Neutrophil (primary cell): ENCODE results near the gene ITM2B.

Experiments used
- H3K27ac ChIP-seq: fragments of 200-600 bp; sonication (generic); 2 replicates; pipeline ENCODE4 v1.5.1; 2016; ENCODE audit warnings: mild to moderate bottlenecking, moderate library complexity
- H3K27me3 ChIP-seq: fragments of 200-600 bp; sonication (generic); 2 replicates; pipeline ENCODE4 v1.6.0; 2016; ENCODE audit warnings: mild to moderate bottlenecking
- H3K36me3 ChIP-seq: fragments of 200-600 bp; sonication (generic); 2 replicates; pipeline ENCODE4 v1.5.1; 2017
- H3K4me1 ChIP-seq, 2 experiments: fragments of 200-600 bp in 1 of 2; sonication (generic) in 1 of 2; 1 replicate in 1 of 2; 2 replicates in 1 of 2; pipeline versions ENCODE4 v1.5.1 to v1.6.1; 2013 to 2016; ENCODE audit warnings: low read depth in 1 of 2, low read length in 1 of 2, mild to moderate bottlenecking in 1 of 2, moderate library complexity in 1 of 2; ENCODE audit not compliant: control insufficient read depth in 1 of 2, insufficient read depth in 1 of 2
- H3K4me3 ChIP-seq, 2 experiments: fragments of 200-600 bp in 1 of 2; sonication (generic) in 1 of 2; 1 replicate in 1 of 2; 2 replicates in 1 of 2; pipeline ENCODE4 v1.5.1; 2013 to 2016; ENCODE audit warnings: low read depth in 1 of 2, low read length in 1 of 2, mild to moderate bottlenecking in 1 of 2, moderate library complexity in 1 of 2
- H3K9me3 ChIP-seq: fragments of 200-600 bp; sonication (generic); 2 replicates; pipeline ENCODE4 v1.5.1; 2016
- TF ChIP-seq, protein P1 (sequence below): fragments of 200-600 bp; sonication (generic); IDR thresholded peaks from 2 replicates; pipeline ENCODE4 v1.5.1; 2016; ENCODE audit warnings: antibody characterized with exemption

The ITM2B gene

DNA sequence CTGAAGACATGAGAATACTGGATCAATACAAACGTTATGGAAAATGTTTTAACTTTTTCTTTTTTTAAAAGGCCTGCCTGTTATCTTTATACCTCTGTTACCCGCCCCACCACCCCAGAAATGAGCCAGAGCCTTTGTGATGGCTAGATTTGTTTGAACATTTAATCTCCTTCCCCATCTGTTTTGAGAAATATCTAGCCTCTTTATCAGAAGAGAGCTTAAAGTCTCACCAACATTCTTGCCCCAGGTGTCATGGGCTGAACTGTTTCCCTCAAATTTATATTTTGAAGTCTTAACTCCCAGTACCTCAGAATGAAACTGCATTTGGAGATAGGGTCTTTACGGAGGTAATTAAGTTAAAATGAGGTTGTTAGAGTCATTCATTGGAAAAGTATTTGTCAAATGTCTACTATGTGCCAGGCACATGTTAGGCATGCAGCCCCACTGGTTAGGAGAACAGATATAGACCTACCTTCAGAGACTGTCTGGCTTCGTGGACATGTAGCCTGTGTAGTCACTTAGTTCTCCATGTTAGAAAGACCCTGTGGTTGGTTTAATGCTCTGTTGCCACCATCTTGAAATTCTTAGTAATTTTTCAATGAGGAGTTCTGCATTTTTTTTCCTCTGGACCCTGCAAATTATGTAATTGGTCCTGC, 64.3 kb downstream of the ITM2B start:
- TF ChIP-seq, protein P1, sequence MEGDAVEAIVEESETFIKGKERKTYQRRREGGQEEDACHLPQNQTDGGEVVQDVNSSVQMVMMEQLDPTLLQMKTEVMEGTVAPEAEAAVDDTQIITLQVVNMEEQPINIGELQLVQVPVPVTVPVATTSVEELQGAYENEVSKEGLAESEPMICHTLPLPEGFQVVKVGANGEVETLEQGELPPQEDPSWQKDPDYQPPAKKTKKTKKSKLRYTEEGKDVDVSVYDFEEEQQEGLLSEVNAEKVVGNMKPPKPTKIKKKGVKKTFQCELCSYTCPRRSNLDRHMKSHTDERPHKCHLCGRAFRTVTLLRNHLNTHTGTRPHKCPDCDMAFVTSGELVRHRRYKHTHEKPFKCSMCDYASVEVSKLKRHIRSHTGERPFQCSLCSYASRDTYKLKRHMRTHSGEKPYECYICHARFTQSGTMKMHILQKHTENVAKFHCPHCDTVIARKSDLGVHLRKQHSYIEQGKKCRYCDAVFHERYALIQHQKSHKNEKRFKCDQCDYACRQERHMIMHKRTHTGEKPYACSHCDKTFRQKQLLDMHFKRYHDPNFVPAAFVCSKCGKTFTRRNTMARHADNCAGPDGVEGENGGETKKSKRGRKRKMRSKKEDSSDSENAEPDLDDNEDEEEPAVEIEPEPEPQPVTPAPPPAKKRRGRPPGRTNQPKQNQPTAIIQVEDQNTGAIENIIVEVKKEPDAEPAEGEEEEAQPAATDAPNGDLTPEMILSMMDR, result no peak
- no peaks in the 10 kb centered on the region for H3K9me3 ChIP-seq
- no peaks in the 10 kb centered on the region for H3K36me3 ChIP-seq
- H3K4me1 ChIP-seq, result no peaks in the 10 kb centered on the region
- H3K4me3 ChIP-seq, result no peak overlapping the region
- no peaks in the 10 kb centered on the region for H3K27me3 ChIP-seq
- no peak overlapping the region for H3K27ac ChIP-seq

DNA sequence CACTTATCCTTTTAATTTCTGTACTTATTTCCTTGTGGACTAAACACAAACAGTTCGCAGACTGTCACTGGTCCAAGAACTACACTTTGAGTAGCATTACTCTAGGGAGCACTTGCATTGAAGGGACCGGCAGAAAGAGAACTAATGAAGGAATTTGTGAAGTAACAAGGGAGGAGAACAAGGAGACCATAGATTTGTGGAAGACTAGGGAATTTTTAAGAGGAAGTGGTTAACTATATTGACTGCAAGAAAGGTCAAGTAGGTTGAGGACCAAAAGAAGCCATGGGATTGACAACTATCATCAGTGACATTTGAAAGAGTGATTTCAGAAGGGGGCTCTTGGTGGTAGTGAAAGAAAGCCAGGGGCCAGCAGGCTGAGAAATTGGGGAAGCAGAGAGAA, 66.6 kb downstream of the ITM2B start:
- H3K27ac ChIP-seq, result no peak overlapping the region
- TF ChIP-seq, protein P1, result no peak
- H3K4me3 ChIP-seq, result no peak overlapping the region
- H3K27me3 ChIP-seq, result no peaks in the 10 kb centered on the region
- no peaks in the 10 kb centered on the region for H3K36me3 ChIP-seq
- H3K9me3 ChIP-seq, result no peaks in the 10 kb centered on the region
- H3K4me1 ChIP-seq, result peaks cover 8 to 9% of the 10 kb centered on the region in 2 experiments

DNA sequence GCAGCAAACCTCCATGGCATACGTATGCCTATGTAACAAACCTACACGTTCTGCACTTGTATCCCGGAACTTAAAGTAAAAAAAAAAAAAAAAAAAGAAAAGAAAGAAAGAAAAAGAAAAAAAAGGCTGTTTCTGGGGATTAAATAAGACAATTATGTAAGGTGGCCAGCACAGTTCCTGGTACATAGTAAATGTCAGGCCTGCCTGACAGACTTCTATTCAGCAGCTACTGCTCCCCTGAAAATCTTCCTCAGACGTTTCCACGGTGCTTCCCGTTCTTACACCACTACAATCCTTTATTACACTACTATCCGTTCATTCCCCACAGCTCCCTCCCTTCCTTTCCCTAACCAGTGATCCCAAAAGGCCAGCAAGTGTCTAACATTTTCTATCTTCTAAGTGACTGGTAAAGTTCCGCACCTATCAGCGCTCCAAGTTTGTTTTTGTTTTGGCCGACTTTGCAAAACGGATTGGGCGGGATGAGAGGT, 69.9 kb downstream of the ITM2B start:
- H3K27ac ChIP-seq, result peak overlapping the region; percentile 98
- H3K4me1 ChIP-seq, result peaks cover 17 to 25% of the 10 kb centered on the region in 2 experiments
- H3K36me3 ChIP-seq, result peaks cover 4% of the 10 kb centered on the region
- H3K4me3 ChIP-seq, result peak overlapping the region; percentile 88 to 94
- H3K9me3 ChIP-seq, result no peaks in the 10 kb centered on the region
- TF ChIP-seq, protein P1, result no peak
- H3K27me3 ChIP-seq, result no peaks in the 10 kb centered on the region

DNA sequence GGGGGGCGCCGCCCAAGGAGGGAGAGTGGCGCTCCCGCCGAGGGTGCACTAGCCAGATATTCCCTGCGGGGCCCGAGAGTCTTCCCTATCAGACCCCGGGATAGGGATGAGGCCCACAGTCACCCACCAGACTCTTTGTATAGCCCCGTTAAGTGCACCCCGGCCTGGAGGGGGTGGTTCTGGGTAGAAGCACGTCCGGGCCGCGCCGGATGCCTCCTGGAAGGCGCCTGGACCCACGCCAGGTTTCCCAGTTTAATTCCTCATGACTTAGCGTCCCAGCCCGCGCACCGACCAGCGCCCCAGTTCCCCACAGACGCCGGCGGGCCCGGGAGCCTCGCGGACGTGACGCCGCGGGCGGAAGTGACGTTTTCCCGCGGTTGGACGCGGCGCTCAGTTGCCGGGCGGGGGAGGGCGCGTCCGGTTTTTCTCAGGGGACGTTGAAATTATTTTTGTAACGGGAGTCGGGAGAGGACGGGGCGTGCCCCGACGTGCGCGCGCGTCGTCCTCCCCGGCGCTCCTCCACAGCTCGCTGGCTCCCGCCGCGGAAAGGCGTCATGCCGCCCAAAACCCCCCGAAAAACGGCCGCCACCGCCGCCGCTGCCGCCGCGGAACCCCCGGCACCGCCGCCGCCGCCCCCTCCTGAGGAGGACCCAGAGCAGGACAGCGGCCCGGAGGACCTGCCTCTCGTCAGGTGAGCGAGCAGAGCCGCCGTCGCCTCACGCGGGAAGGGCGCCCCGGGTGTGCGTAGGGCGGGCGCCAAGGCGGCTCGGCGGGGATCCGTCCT, 70.5 kb downstream of the ITM2B start, which contains the start of gene RB1:
TSS of gene RB1 (plus strand) at position 393 of the 784 bp plus-strand sequence. CDS start at position 555, 162 bp downstream.
- H3K4me1 ChIP-seq, result peaks cover 17 to 25% of the 10 kb centered on the region in 2 experiments
- peaks cover 10% of the 10 kb centered on the region for H3K36me3 ChIP-seq
- peak within 1 kb of the TSS; percentile 88 to 94 for H3K4me3 ChIP-seq
- H3K27me3 ChIP-seq, result no peaks in the 10 kb centered on the region
- no peaks in the 10 kb centered on the region for H3K9me3 ChIP-seq
- TF ChIP-seq, protein P1, result no peak
- peak within 1 kb of the TSS; percentile 98 for H3K27ac ChIP-seq

DNA sequence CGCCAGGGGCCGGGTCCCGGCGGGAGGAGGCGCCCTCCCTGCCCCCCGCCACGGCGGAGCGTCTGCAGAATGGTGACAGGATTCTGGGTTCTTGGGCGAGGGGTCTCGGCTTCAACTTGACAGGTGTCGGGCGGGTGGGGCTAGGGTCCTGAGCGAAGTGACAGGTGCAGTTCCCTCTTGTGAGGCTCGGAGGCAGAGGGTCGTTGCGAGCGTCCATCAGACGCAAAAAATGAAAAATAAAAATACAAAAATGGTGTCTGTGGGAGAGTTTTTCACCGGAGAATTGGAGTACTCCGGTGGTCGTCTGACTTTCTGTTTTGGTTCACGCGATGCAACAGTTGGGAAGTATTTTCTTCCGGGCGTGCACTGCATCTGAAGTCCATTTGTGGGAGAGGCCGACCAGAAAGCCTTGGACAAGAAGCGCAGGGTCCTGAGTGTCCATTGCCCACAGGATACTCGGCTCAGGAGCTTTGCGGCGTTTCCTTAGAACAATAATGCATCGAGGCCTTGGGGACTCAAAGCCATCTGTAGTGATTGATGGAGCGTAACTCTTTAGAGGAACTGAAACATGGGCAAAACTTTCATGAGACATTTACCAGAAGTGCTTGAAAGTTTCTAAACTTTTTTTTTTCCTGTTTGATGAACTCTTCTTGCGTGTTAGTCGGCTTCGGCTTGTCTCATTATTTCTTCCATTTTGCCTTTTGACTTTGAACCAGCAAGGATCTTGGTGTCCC, 71.3 kb downstream of the ITM2B start:
- TF ChIP-seq, protein P1, result no peak

More for the DNA sequence above, 71.3 kb downstream of the ITM2B start:
- Histone ChIP-seq H3K4me3 (peak overlapping the region; percentile 88 to 94), H3K36me3 (peaks cover 10% of the 10 kb centered on the region), H3K27me3 (no peaks in the 10 kb centered on the region), H3K27ac (peak overlapping the region; percentile 98), H3K9me3 (no peaks in the 10 kb centered on the region), H3K4me1 (peaks cover 17 to 25% of the 10 kb centered on the region in 2 experiments)
